NCI-H1417 treated with DMSO at 0.1 percent for 48 hours (cell line): ENCODE data around the gene PRKN.

Experiments
- DNase-seq: peaks from one replicate; lab custom pipeline; 2025; lab: John Stamatoyannopoulos, UW

The PRKN gene

GRCh38 chr6:161792851-161793493, 934.6 kb downstream of the PRKN start:
- no peak for DNase-seq

- no peak for DNase-seq
These were observed 939.0 kb downstream of the PRKN start for GRCh38 chr6:161788531-161788930.

GRCh38 chr6:161772176-161772575, 955.4 kb downstream of the PRKN start:
- DNase-seq, result no peak

DNA sequence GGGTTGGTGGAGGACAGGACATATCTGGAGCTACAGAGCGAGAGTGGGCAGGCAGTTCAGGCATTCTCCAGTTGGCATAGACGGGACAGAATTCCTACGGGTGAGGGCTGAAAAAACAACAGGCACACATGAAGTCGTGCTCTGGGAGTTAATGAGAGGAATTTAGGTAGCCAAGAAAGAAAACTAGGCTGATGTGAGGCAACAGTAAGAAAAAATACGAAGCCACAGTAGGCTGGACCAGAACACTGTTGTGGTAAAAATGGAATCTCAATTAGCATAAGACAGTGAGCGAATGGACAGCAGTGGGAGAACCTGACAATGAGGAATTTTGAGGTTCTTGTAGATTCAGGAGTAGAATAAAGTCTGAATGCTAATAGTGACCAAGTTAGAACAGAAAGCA, 965.6 kb downstream of the PRKN start:
- no peak for DNase-seq

GRCh38 chr6:161755080-161755479, 972.5 kb downstream of the PRKN start:
- no peak for DNase-seq

GRCh38 chr6:161750686-161751085, 976.9 kb downstream of the PRKN start:
- no peak for DNase-seq

DNA sequence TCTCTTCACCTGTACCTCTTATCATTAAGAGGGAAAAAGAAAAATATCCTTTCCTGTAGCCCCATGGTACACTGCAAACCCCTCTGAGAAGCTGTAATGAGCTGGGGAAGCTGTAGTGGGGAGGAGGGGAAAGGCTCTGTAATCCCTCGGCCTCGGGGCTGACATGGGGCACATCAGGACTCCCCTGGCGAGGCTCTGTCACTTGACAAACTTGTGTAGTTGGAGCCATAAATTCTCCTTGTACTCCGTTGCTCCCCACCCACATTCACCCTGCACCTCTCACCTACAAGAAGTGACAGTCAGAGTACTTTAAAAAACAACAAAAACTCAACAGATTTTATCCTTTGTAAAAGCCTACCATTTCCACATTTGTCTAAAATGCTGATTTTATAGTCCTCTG, 978.0 kb downstream of the PRKN start:
- DNase-seq, result no peak

- no peak for DNase-seq
These were observed 978.8 kb downstream of the PRKN start for GRCh38 chr6:161748535-161749416.

- DNase-seq, result no peak
These were observed 980.1 kb downstream of the PRKN start for GRCh38 chr6:161747506-161747905.

DNA sequence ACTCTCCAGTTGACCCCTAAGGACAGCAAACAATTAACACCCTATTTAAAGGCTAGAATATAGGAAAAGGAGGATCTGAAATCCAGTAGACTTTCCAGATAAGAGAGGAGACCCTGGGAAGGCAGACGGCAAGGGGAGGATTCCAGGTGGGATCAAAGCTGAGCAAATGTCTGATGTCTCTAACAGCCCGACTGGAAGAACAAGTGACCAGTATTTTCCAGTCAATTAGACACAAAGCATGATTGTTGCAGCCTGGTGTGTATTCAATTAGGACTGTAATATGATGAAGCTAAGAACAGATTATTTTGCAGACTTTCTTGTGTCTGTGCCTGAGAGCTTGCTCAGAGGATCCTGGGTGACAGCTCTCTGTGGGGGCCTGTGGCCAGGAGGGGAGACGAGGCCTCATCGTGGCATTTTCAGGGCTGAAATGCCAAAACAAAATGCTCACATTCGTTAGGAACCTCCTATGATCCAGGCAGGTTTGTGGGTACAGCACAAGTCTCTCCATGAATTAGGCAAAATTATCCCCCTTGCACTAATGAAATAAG, 981.9 kb downstream of the PRKN start:
- DNase-seq, result peak; percentile 18

GRCh38 chr6:161745128-161745527, 982.4 kb downstream of the PRKN start:
- no peak for DNase-seq

DNA sequence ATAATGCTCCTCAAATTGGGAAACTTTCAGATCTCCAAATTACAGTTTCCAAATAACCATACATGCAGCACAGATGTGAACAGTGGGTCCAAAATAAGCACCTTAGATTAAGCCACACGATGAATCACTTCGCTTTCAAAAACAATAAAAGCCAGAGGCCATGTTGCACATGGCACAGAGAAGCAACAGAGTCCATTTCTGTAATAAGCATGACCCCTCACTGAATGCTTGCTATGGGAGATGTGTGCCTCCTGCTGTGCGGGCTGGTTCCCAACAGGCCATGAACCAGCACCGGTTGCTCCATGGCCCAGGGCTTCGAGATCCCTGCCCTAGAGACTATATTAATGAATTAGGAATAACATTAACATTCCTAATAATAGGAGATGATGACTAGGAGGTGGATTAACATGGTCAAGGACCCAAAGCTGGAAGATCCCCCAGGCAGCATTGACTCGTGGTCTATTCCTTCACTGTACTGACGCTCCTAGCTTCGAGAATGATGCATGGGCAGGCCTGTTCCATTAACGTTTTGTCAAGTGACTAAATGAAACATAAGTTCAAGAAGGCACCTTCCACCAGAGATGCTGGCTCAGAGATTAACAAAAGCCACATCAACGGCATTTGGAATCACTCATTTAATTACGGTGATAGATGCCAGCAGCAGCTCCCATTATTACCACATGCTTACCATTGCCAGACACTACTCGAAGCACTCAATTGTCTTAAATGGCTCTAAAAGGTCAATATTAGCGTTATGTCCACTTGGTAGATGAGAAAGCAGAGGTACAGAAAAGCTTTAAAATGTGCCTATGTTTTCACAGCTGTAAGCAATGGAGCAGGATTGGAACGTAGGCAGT, 983.1 kb downstream of the PRKN start:
- no peak for DNase-seq

GRCh38 chr6:161743509-161744178, 983.9 kb downstream of the PRKN start:
- no peak for DNase-seq

DNA sequence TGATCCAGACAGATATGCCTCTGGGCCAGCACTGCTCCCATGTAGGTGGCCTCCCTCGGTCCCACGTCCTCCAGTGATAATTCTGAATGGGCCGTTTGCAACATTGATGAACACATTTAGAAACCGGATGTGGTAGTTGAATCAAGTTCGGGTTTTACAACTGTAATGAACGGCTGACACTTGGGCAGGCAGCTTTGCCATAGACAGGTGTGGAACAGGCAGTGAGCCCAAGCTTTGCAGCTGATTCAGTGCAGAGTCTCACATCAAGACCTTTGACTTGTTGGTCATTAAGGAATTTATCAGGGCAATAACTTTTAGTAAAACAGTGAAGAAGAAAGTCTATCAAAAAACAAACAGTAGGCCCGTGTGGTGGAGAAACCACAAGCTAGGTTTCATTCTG, 987.1 kb downstream of the PRKN start:
- DNase-seq, result no peak

DNA sequence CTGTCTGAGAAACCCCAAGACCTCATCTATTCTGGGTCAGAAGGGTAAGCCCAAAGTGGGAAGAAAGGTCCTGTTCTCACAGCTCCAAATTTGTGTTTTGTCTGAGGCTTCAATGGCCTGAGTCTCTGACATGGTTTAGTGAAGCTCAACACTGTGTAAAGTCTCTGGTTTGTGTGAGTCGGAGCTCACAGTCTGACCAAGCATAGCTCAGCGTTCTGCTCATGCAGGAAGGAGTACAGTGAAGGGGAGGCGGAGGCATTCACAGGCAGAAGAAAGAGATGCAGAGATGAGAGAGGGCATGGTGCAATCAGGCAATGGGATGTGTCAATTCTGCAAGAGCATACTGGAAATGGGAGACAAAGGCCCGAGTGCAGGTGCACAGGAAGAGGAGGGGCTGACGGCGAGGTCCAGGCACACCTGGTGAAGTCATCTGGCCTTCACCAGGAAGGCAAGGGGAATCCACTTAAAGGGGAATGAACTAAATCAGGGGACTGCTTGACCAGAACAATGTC, 990.7 kb downstream of the PRKN start:
- DNase-seq, result no peak

DNA sequence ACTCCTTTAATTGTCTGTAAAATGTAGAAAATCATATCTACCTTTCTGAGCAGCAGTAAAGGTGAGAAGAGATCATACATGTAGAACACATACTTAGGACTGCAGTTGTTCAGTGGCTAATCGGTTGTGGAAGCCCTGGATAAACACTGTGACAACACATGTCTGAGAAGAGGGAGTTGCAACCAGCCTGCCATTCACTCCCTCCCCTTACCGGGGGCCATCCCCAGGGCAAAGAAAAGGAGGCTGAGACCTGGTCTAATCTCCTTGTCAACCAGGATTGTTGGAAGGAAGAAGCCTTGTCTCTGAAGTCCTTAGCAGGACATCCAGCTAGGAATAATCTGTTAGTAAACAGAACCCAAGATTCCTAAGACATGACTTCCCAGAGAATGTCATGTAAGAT, 991.2 kb downstream of the PRKN start:
- no peak for DNase-seq

GRCh38 chr6:161732594-161732993, 995.0 kb downstream of the PRKN start:
- DNase-seq, result no peak

DNA sequence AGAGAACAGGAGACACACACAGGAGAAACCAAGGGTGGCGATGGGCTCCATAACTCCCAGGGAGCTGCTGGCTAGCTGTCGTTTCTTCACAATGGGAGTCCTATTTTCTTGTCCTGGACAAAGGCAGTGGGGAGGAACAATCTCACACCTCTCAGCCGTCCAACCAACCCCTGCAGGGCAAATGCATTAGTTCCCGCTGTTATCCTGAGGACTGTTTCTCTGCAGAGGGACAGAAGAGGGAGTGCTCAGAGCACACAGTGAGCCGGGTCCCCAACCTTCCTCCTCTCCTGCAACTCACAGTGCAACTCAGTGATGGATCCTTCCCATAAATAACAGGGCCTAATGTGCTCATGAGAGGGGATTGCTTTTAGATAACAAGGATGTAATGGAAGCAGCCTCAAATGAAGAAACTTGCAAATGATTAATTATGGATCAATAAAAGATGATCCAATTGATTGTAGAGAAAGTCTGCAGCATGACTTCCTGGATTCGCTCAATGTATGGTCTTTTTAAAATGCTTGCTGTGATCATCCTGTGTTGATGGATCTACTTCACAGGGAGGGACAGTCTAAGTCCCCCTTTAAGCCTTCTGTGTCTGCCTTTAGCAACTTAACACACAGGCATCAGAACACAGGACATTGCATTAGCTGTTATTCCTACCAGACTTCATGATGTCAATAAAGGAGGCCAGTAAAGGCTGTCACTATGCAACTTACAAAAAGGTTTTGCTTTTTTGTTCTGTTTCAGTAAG, 1000.3 kb downstream of the PRKN start:
- DNase-seq, result no peak

DNA sequence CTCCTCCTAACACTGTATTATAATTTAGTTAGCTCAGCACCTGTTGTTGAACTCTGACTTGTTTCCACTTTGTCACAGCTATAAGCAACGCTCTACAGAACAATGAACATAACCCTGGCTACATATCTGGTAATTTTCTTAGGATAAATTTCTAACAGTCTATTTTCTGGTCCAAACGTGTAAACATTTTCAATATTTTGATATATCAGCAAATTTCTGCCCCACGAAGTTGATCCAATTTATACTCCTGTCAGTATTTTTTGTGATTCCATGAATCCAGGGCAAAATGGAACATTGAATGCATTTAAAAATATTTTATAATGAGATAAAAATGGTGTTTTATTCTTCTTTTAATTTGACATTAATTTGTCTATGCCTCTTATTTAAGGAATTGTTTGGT, 1005.2 kb downstream of the PRKN start:
- no peak for DNase-seq

- DNase-seq, result no peak
These were observed 1006.1 kb downstream of the PRKN start for GRCh38 chr6:161721511-161721910.

GRCh38 chr6:161716176-161716575, 1011.4 kb downstream of the PRKN start:
- DNase-seq, result no peak
